GM12878 (cell line): ENCODE data around the gene CBLN3.

Experiments used
- POLR2AphosphoS2 ChIP-seq: IDR thresholded peaks from 2 replicates; pipeline ENCODE4 v1.6.1; 2011; ENCODE audit warnings: low read depth, mild to moderate bottlenecking, low read length, improper control_type of control experiment, moderate library complexity
- POU2F2 ChIP-seq: IDR thresholded peaks from 3 replicates; pipeline ENCODE4 v1.6.1; 2011; ENCODE audit warnings: low read depth, mild to moderate bottlenecking, low read length, borderline replicate concordance
- ZNF24 ChIP-seq: fragments of 450-650 bp; IDR thresholded peaks from 2 replicates; pipeline ENCODE4 v1.6.1; 2017; ENCODE audit warnings: antibody characterized with exemption, mild to moderate bottlenecking

DNA sequence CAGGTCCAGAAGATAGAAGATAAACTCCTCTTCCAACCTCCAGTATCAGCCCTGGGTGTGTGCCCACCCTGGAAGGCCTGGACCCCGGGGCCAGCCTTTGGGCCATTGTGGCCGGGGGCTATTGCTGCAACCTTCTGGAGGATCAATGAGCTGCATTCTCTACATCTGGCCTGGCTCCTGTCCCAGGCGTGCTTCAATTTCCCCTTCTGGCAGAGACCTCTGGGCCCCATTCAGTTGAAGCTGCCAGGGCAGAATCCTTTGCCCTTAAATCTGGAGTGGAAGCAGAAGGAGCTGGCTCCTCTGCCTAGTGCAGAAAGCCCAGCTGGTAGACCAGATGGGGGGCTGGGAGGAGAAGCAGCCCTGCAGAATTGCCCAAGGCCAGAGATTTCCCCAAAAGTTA, 20.7 kb downstream of the CBLN3 start:
- TF ChIP-seq ZNF24 (no peak), POLR2AphosphoS2 (no peak), POU2F2 (no peak)
